HS-5 (cell line): Measurements from ENCODE around the gene NHLH1.

Source experiments
- DNase-seq: peaks from one replicate; pipeline ENCODE4 v3.0.0-alpha.2; 2012; ENCODE audit warnings: low read depth

The NHLH1 gene

GRCh38 chr1:160412028-160412362 lies 45.1 kb downstream of the NHLH1 start:
- DNase-seq, result no peak

GRCh38 chr1:160413716-160414115 lies 46.8 kb downstream of the NHLH1 start:
- DNase-seq, result no peak

DNA sequence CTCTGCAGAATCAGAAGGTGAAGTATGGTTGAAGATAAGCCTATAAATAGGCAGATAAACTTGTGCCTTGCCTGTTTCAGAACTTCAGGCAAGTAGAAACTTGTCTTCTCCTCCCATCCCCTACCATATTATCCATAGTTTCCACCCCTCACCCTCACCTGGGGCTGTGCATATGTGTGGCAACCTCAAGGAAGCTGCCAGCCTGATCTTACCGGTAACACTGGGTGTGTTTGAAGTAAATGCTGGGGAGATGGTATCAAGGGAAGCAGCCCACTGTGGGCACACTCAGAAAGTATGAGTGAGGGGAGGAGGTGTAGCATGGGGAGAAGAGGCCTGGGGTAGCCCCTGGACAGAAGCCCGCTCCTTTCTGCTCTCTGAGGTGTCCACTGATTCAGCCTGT lies 48.0 kb downstream of the NHLH1 start:
- DNase-seq, result no peak

DNA sequence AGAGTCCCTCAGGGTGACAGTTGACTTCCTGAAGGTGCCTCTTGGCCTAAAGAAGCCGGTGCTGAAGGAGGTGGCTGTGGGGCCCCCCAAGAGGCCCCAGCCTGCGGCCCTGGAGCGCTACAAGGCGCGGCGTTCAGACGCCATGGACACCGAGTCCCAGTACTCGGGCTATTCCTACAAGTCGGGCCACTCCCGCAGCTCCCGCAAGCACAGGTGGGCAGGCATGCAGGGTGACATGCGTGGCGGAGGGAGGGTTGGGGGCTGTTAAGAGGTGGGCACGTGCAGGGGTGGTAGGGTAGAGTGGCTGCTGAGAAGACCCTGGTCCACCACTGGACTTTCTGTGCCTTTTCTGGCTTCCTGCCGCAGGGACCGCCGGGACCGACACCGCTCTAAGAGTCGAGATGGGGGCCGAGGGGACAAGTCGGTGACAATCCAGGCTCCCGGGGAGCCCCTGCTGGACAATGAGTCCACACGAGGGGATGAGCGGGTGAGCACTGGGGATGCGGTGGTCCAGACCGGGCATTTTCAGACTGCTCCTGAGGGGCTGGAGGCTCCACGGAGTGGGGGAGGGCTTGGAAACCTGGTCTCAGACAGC lies 48.9 kb downstream of the NHLH1 start:
- no peak for DNase-seq

DNA sequence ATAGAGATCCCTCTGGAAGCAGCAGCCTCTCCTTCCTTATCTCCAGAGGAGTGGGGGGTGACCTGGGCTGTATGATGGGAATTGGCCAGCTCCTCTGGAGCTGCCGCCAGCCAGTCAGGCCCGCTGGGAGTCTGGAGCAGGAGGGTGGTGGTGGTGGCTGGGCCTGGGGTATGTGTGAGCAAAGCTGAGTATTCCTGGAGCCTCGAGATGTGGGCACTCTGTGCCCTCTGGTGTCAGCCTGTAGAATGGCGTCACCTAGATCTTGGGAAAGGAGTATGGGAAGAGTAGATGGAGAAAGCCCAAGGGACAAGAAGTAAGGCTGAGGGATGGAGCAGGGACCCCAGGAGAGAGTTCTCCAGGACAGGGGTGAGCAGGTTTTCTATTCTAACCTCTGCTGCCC lies 49.5 kb downstream of the NHLH1 start:
- no peak for DNase-seq

DNA sequence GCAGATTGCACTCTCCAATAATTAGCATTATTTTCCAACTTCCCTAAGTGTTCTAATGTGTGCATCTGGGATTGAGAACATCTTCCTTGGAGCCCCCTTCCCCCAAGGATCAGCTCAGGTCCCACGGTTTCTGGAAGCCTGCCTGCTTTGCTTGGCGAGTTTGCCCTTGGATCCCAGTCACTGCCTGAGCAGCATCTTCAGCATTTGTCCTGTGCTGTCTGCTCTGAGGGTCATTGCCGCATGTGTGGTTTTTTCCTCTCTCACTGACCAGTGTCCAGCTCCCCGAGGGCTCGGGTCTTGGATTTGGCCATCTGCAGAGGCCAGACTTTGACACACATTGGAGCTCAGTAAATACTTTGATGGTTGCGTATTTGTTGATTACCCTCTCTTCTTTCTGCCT lies 51.6 kb downstream of the NHLH1 start:
- no peak for DNase-seq

DNA sequence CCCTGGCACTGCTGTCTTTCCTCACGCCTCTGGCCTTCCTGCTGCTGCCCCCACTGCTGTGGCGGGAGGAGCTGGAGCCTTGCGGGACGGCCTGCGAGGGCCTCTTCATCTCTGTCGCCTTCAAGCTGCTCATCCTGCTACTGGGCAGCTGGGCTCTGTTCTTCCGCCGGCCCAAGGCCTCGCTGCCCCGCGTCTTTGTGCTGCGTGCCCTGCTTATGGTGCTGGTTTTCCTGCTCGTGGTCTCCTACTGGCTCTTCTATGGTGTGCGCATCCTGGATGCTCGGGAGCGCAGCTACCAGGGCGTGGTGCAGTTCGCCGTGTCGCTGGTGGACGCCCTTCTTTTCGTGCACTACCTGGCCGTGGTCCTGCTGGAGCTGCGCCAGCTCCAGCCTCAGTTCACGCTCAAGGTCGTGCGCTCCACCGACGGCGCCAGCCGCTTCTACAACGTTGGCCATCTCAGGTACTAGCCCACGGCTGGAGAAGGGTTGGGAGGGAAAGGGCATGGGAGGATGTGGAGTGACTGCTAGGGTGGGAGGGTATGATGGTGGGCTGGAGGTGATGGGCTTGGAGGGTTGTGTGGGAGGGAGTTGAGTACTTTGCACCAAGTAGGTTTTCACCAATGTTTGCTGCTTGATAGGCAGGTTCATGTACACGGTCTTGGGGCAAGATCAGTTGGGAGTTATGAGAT lies 52.4 kb downstream of the NHLH1 start:
- DNase-seq, result no peak

DNA sequence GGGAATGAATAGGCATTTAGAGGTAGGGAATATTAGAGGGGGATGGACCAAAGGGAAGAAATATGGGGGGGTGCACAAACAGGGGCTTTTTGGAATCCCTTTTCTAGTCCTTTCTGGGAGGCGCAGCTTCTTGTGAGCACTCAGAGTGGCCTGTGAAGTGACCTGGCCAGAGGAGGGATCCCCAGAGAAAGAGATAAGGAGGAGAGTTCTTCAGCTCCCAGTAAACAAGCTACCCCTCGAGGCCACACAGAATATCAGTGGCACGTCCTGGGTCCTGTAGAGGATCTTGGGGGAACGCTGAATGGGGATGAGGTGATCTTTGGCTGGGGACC lies 52.9 kb downstream of the NHLH1 start:
- DNase-seq, result no peak

- no peak for DNase-seq
Observed at GRCh38 chr1:160420881-160421842, 54.3 kb downstream of the NHLH1 start.

DNA sequence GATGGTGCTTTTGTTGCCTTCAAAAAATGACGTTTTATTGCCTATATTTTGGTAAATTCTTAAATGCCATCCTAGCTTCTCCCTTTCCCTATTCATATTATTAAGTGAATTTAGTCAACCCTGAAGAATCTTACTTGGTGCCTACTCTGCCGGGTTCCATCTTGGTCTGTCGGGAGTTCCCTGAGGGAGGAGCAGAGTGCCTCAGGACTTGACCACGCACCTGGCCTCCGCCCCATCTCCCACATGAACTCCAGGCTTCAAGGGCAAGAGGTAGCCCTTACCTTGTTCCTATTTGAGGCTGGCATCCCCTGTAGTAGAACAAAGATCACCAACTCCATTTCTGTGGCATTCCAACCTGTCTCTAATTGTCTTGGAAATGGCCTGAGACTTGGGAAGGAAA lies 55.0 kb downstream of the NHLH1 start:
- DNase-seq, result no peak
